HepG2 (cell line): ENCODE data around the gene NAV2. TPM values are rescaled to one million over a fixed set of nuclear protein-coding genes. Genes with fewer than 3 reads are reported as not detected.

ENCODE experiments used
- ADNP ChIP-seq: sonication (generic); formaldehyde crosslinking; IDR thresholded peaks from 2 replicates; pipeline ENCODE4 v1.4.0; 2020; ENCODE audit warnings: missing genetic modification reagents
- ARNTL ChIP-seq: sonication (generic); formaldehyde crosslinking; IDR thresholded peaks from 2 replicates; pipeline ENCODE4 v1.4.0; 2020; ENCODE audit warnings: mild to moderate bottlenecking, missing genetic modification reagents
- ATAD3A ChIP-seq: sonication (generic); formaldehyde crosslinking; IDR thresholded peaks from 2 replicates; pipeline ENCODE4 v1.4.0; 2020; ENCODE audit warnings: missing genetic modification reagents
- CBX1 ChIP-seq: IDR thresholded peaks from one replicate; pipeline ENCODE4 v1.6.1; 2016; ENCODE audit warnings: antibody characterized with exemption, low read depth
- ELF4 ChIP-seq: sonication (generic); formaldehyde crosslinking; IDR thresholded peaks from 2 replicates; pipeline ENCODE4 v1.5.0; 2020; ENCODE audit warnings: missing genetic modification reagents, mild to moderate bottlenecking, moderate library complexity, borderline replicate concordance
- FOXK1 ChIP-seq: sonication (generic); formaldehyde crosslinking; IDR thresholded peaks from 2 replicates; pipeline ENCODE4 v1.4.0; 2020; ENCODE audit warnings: low read depth, missing genetic modification reagents, borderline replicate concordance
- HMG20A ChIP-seq: IDR thresholded peaks from 2 replicates; pipeline ENCODE4 v1.6.1; 2016; ENCODE audit warnings: borderline replicate concordance
- KLF15 ChIP-seq: sonication (generic); formaldehyde crosslinking; IDR thresholded peaks from 2 replicates; pipeline ENCODE4 v1.8.1; 2023; ENCODE audit warnings: borderline replicate concordance, mild to moderate bottlenecking, inconsistent platforms, missing genetic modification reagents, mixed read lengths
- MIER2 ChIP-seq: IDR thresholded peaks from 2 replicates; pipeline ENCODE4 v1.6.1; 2016; ENCODE audit warnings: missing biosample characterization, missing genetic modification reagents
- NCOA2 ChIP-seq: sonication (generic); formaldehyde crosslinking; IDR thresholded peaks from 2 replicates; pipeline ENCODE4 v1.8.0; 2022; ENCODE audit warnings: inconsistent platforms
- NCOA5 ChIP-seq: sonication (generic); formaldehyde crosslinking; IDR thresholded peaks from 2 replicates; pipeline ENCODE4 v1.4.0; 2020; ENCODE audit warnings: missing genetic modification reagents
- PTBP1 ChIP-seq: fragments of 200-400 bp; formaldehyde crosslinking; IDR thresholded peaks from 2 replicates; pipeline ENCODE4 v1.6.1; 2018; ENCODE audit warnings: low read length, low read depth; ENCODE audit not compliant: poor library complexity, severe bottlenecking
- SIN3A ChIP-seq: IDR thresholded peaks from 2 replicates; pipeline ENCODE4 v1.6.1; 2011; ENCODE audit warnings: low read depth, mild to moderate bottlenecking, control low read depth, low read length, borderline replicate concordance
- ZFP36L1 ChIP-seq: sonication (generic); formaldehyde crosslinking; IDR thresholded peaks from 2 replicates; pipeline ENCODE4 v1.8.0; 2022; ENCODE audit warnings: mild to moderate bottlenecking, missing genetic modification reagents, moderate library complexity
- ZNF230 ChIP-seq: sonication (generic); formaldehyde crosslinking; IDR thresholded peaks from 2 replicates; pipeline ENCODE4 v1.4.0; 2020; ENCODE audit warnings: mild to moderate bottlenecking, missing genetic modification reagents
- ZNF274 ChIP-seq: sonication (generic); formaldehyde crosslinking; IDR thresholded peaks from 2 replicates; pipeline ENCODE4 v1.5.1; 2020; ENCODE audit warnings: mild to moderate bottlenecking, missing genetic modification reagents
- ZNF703 ChIP-seq: sonication (generic); formaldehyde crosslinking; IDR thresholded peaks from 2 replicates; pipeline ENCODE4 v1.5.1; 2020; ENCODE audit warnings: missing genetic modification reagents, mild to moderate bottlenecking, moderate library complexity, borderline replicate concordance
- ZSCAN20 ChIP-seq: sonication (generic); formaldehyde crosslinking; IDR thresholded peaks from 2 replicates; pipeline ENCODE4 v1.4.0; 2020; ENCODE audit warnings: missing genetic modification reagents, mild to moderate bottlenecking, borderline replicate concordance
- polyA plus RNA-seq, 8 experiments: library from polyadenylated mRNA; depleted of rRNA in 3 of 8; stranded (reverse) in 7 of 8; unstranded in 1 of 8; fragments of >200 nt; fragmentation: Illumina TruSeq in 4 of 8; extraction: Trizol in 4 of 8; gene quantifications; 2 replicates each; pipeline versions ENCODE4 v1.2.1 to v1.2.3, GENCODE V29; 2011 to 2016; ENCODE audit warnings: low read depth in 4 of 8, missing spikeins in 1 of 8, mixed read lengths in 1 of 8; ENCODE audit not compliant: insufficient read depth in 1 of 8
- total RNA-seq, 5 experiments: library from RNA; depleted of rRNA; stranded (reverse); fragments of >200 nt; fragmentation: Illumina TruSeq; extraction: Trizol; gene quantifications; 2 replicates each; pipeline ENCODE4 v1.2.3, GENCODE V29; 2016; ENCODE audit warnings: low read depth in 1 of 5
- TF ChIP-seq, protein P1 (sequence below): sonication (generic); formaldehyde crosslinking; IDR thresholded peaks from 2 replicates; pipeline ENCODE4 v1.5.1; 2020; ENCODE audit warnings: mild to moderate bottlenecking, missing genetic modification reagents, moderate library complexity
- TF ChIP-seq, protein P2 (sequence below): sonication (generic); formaldehyde crosslinking; IDR thresholded peaks from 2 replicates; pipeline ENCODE4 v1.4.0; 2020; ENCODE audit warnings: missing genetic modification reagents
- TF ChIP-seq, protein P3 (sequence below): sonication (generic); formaldehyde crosslinking; IDR thresholded peaks from 2 replicates; pipeline ENCODE4 v1.8.1; 2023; ENCODE audit warnings: missing genetic modification reagents, mild to moderate bottlenecking, borderline replicate concordance

Gene NAV2
- total and polyA plus RNA-seq, 2 of the 13 experiments (the other 11 are each of a cell fraction or from before 2014, with no cell fraction given) = 9.3 to 34.6 TPM

DNA sequence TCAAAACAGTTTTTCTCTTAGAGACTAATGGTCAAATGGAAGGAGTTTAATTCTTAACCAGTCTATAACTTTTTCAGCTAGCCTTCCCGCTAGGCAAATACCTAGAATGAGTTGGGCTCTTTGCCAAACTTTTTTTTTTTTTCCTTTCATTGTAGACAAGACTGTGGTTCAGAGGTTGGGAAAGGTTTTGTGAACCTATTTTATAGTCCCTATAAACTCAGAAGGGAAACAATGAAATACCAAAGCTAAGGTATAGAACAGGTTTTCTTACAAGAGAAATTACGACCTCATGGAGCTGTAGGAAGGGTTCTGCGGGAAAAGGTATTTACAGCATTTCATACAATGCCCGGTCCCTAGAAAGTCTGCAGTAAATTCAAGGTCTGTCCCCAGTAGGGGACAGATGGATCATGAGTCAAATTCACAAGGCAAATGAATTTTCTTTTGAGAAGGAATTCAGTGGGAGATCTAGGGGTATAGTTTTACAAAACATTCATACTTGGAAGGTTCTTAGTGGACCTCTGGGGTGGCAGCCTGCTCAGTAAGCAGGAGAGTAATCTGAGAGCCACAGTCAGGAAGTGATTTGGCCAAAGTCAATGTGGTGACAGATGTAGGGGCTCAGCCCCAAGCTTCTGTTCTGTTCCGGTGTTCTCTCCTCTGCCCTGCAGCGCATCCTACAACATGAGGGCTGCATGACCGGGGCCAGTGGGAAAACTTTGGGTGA, 300.9 kb downstream of the NAV2 start (continued):
- TF ChIP-seq, protein P1, sequence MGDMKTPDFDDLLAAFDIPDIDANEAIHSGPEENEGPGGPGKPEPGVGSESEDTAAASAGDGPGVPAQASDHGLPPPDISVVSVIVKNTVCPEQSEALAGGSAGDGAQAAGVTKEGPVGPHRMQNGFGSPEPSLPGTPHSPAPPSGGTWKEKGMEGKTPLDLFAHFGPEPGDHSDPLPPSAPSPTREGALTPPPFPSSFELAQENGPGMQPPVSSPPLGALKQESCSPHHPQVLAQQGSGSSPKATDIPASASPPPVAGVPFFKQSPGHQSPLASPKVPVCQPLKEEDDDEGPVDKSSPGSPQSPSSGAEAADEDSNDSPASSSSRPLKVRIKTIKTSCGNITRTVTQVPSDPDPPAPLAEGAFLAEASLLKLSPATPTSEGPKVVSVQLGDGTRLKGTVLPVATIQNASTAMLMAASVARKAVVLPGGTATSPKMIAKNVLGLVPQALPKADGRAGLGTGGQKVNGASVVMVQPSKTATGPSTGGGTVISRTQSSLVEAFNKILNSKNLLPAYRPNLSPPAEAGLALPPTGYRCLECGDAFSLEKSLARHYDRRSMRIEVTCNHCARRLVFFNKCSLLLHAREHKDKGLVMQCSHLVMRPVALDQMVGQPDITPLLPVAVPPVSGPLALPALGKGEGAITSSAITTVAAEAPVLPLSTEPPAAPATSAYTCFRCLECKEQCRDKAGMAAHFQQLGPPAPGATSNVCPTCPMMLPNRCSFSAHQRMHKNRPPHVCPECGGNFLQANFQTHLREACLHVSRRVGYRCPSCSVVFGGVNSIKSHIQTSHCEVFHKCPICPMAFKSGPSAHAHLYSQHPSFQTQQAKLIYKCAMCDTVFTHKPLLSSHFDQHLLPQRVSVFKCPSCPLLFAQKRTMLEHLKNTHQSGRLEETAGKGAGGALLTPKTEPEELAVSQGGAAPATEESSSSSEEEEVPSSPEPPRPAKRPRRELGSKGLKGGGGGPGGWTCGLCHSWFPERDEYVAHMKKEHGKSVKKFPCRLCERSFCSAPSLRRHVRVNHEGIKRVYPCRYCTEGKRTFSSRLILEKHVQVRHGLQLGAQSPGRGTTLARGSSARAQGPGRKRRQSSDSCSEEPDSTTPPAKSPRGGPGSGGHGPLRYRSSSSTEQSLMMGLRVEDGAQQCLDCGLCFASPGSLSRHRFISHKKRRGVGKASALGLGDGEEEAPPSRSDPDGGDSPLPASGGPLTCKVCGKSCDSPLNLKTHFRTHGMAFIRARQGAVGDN = peak; percentile 71
- TF ChIP-seq FOXK1 (CRISPR knock-in tag) (no peak), ZFP36L1 (no peak), HMG20A (CRISPR knock-in tag) (no peak; the same call in 1 of the 2 replicates), MIER2 (CRISPR knock-in tag) (no peak), ARNTL (CRISPR knock-in tag) (no peak), ZNF274 (CRISPR knock-in tag) (no peak), NCOA2 (no peak), ATAD3A (no peak), ZSCAN20 (CRISPR knock-in tag) (no peak), ZNF703 (no peak), KLF15 (CRISPR knock-in tag) (no peak), NCOA5 (CRISPR knock-in tag) (no peak), ZNF230 (CRISPR knock-in tag) (no peak), PTBP1 (no peak), ELF4 (CRISPR knock-in tag) (no peak), CBX1 (no peak), SIN3A (no peak), ADNP (CRISPR knock-in tag) (no peak)
- TF ChIP-seq, protein P2, sequence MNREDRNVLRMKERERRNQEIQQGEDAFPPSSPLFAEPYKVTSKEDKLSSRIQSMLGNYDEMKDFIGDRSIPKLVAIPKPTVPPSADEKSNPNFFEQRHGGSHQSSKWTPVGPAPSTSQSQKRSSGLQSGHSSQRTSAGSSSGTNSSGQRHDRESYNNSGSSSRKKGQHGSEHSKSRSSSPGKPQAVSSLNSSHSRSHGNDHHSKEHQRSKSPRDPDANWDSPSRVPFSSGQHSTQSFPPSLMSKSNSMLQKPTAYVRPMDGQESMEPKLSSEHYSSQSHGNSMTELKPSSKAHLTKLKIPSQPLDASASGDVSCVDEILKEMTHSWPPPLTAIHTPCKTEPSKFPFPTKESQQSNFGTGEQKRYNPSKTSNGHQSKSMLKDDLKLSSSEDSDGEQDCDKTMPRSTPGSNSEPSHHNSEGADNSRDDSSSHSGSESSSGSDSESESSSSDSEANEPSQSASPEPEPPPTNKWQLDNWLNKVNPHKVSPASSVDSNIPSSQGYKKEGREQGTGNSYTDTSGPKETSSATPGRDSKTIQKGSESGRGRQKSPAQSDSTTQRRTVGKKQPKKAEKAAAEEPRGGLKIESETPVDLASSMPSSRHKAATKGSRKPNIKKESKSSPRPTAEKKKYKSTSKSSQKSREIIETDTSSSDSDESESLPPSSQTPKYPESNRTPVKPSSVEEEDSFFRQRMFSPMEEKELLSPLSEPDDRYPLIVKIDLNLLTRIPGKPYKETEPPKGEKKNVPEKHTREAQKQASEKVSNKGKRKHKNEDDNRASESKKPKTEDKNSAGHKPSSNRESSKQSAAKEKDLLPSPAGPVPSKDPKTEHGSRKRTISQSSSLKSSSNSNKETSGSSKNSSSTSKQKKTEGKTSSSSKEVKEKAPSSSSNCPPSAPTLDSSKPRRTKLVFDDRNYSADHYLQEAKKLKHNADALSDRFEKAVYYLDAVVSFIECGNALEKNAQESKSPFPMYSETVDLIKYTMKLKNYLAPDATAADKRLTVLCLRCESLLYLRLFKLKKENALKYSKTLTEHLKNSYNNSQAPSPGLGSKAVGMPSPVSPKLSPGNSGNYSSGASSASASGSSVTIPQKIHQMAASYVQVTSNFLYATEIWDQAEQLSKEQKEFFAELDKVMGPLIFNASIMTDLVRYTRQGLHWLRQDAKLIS (CRISPR knock-in tag) = no peak
- TF ChIP-seq, protein P3, sequence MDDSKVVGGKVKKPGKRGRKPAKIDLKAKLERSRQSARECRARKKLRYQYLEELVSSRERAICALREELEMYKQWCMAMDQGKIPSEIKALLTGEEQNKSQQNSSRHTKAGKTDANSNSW (CRISPR knock-in tag) = no peak
